ENCODE data around the gene MYOZ3. TPM values are rescaled to one million over a fixed set of nuclear protein-coding genes. Genes with fewer than 3 reads are reported as not detected.

The MYOZ3 gene
- total RNA-seq, 1 experiment from 2014 or later = not detected

- H3K4me2 ChIP-seq (ENCODE audit: low read length) = no peak overlapping the region
- no peak for ATAC-seq
- no peak overlapping the region for H3K9ac ChIP-seq (ENCODE audit: low read length)
- H4K20me1 ChIP-seq (ENCODE audit: low read length) = no peaks in the 10 kb centered on the region
- no peaks in the 10 kb centered on the region for H3K9me3 ChIP-seq (ENCODE audit: low read length)
- H2AFZ ChIP-seq (ENCODE audit: low read length) = no peak overlapping the region
- no peaks in the 10 kb centered on the region for H3K36me3 ChIP-seq (ENCODE audit: low read depth, low read length)
- CTCF ChIA-PET = no interaction called here
- no peak overlapping the region for H3K4me3 ChIP-seq (ENCODE audit: low read length)
- H3K27me3 ChIP-seq (ENCODE audit: low read length) = no peaks in the 10 kb centered on the region
- POLR2A ChIA-PET (ENCODE audit: unreplicated experiment) = no interaction called here
- H3F3A ChIP-seq (ENCODE audit: low read length, unreplicated experiment) = no peaks in the 10 kb centered on the region
- intact Hi-C loops (cut with micrococcal nuclease) = no loop called here
- H3K9me2 ChIP-seq (replicated peaks; ENCODE audit: low read length) = no peaks in the 10 kb centered on the region
- no peaks in the 10 kb centered on the region for H3K79me2 ChIP-seq (ENCODE audit: low read length)
- no peak for TF ChIP-seq EZH2 (IDR thresholded peaks at IDR 0.05; ENCODE audit: low read length, unreplicated experiment)
- TF ChIP-seq CTCF (conservative IDR thresholded peaks at IDR 0.05; ENCODE audit: low read depth, low read length) = no peak
- no peak for TF ChIP-seq EZH2phosphoT487 (IDR thresholded peaks at IDR 0.05; ENCODE audit: borderline replicate concordance, low read length)
- no peak for DNase-seq
- no peak overlapping the region for H3K27ac ChIP-seq (ENCODE audit: low read length)
- no TSS peak for BruUV-seq (replicated peaks)
- peaks cover 15% of the 10 kb centered on the region for H3K4me1 ChIP-seq (ENCODE audit: insufficient read depth, low read length)
These were observed 33.1 kb upstream of the MYOZ3 start for GRCh38 chr5:150627731-150628545.

GRCh38 chr5:150628936-150629485 is 32.0 kb upstream of the MYOZ3 start:
- no TSS peak for BruUV-seq (replicated peaks)
- H4K20me1 ChIP-seq (ENCODE audit: low read length) = no peaks in the 10 kb centered on the region

More at GRCh38 chr5:150628936-150629485, 32.0 kb upstream of the MYOZ3 start:
- no peaks in the 10 kb centered on the region for H3F3A ChIP-seq (ENCODE audit: low read length, unreplicated experiment)
- H3K9ac ChIP-seq (ENCODE audit: low read length) = no peak overlapping the region
- peaks cover 19% of the 10 kb centered on the region for H3K4me1 ChIP-seq (ENCODE audit: insufficient read depth, low read length)
- TF ChIP-seq EZH2phosphoT487 (IDR thresholded peaks at IDR 0.05; ENCODE audit: borderline replicate concordance, low read length) (no peak), EZH2 (IDR thresholded peaks at IDR 0.05; ENCODE audit: low read length, unreplicated experiment) (no peak), CTCF (conservative IDR thresholded peaks at IDR 0.05; ENCODE audit: low read depth, low read length) (no peak)
- CTCF ChIA-PET = interaction anchor here (0.6 kb wide), 1 partner anchor 376 kb away, joined by 3 read pairs; no protein-coding TSS in a partner anchor
- DNase-seq = peak; percentile 54
- H2AFZ ChIP-seq (ENCODE audit: low read length) = no peak overlapping the region
- no peaks in the 10 kb centered on the region for H3K36me3 ChIP-seq (ENCODE audit: low read depth, low read length)
- no peak for ATAC-seq
- no peaks in the 10 kb centered on the region for H3K9me2 ChIP-seq (replicated peaks; ENCODE audit: low read length)
- no peaks in the 10 kb centered on the region for H3K27me3 ChIP-seq (ENCODE audit: low read length)
- intact Hi-C loops (cut with micrococcal nuclease) = no loop called here
- POLR2A ChIA-PET (ENCODE audit: unreplicated experiment) = no interaction called here
- H3K9me3 ChIP-seq (ENCODE audit: low read length) = no peaks in the 10 kb centered on the region
- H3K4me3 ChIP-seq (ENCODE audit: low read length) = no peak overlapping the region
- H3K4me2 ChIP-seq (ENCODE audit: low read length) = no peak overlapping the region
- H3K79me2 ChIP-seq (ENCODE audit: low read length) = no peaks in the 10 kb centered on the region
- H3K27ac ChIP-seq (ENCODE audit: low read length) = no peak overlapping the region

Measured in PC-3 (cell line).